B cell (primary cell): ENCODE measurements around the gene SLC2A14. TPM values are rescaled to one million over a fixed set of nuclear protein-coding genes. Genes with fewer than 3 reads are reported as not detected.

Experiments used
- ATAC-seq: fragments of 200-7000 bp; cut with Tn5 transposase; one replicate; pipeline ENCODE4 v1.10.0; 2021; ENCODE audit warnings: low read depth, mild to moderate bottlenecking, moderate number of reproducible peaks, moderate library complexity
- CTCF ChIA-PET: fragments of 350-600 bp; sonication (Branson Sonifier 250); formaldehyde crosslinking; loops from one replicate; lab custom pipeline; 2021; ENCODE audit warnings: antibody characterized with exemption, inconsistent platforms; lab: Charles Lee
- POLR2A ChIA-PET: fragments of 350-600 bp; sonication (Branson Sonifier 250); formaldehyde crosslinking; loops from one replicate; lab custom pipeline; 2021; ENCODE audit warnings: antibody characterized with exemption; lab: Charles Lee
- DNase-seq: peaks from one replicate; pipeline ENCODE4 v3.0.0; 2013
- H2AFZ ChIP-seq: 2 replicates; pipeline ENCODE4 v1.6.1; 2012; ENCODE audit warnings: mild to moderate bottlenecking, low read depth, low read length; ENCODE audit not compliant: insufficient read depth, poor library complexity, severe bottlenecking
- H3K27ac ChIP-seq, 2 donors: 1 replicate in 1 of 2; 2 replicates in 1 of 2; pipeline ENCODE4 v1.5.1; 2012 to 2013; ENCODE audit warnings: low read length in 2 of 2, mild to moderate bottlenecking in 2 of 2, moderate library complexity in 1 of 2
- H3K27me3 ChIP-seq, 4 experiments: fragments of 200-600 bp in 1 of 4; sonication (generic) in 1 of 4; replicated peaks in 1 of 4; 1 replicate in 2 of 4; 2 replicates in 2 of 4; pipeline versions ENCODE4 v1.6.1 to v1.7.0; 2013 to 2016; ENCODE audit warnings: low read length in 3 of 4, mild to moderate bottlenecking in 2 of 4, mixed read lengths in 1 of 4, moderate library complexity in 1 of 4; ENCODE audit not compliant: insufficient read depth in 4 of 4, control insufficient read depth in 3 of 4; ENCODE audit errors: control extremely low read depth in 1 of 4
- H3K36me3 ChIP-seq, 2 experiments: replicated peaks in 1 of 2; 1 replicate in 1 of 2; 2 replicates in 1 of 2; pipeline versions ENCODE4 v1.6.1 to v1.7.1; 2013; ENCODE audit warnings: low read length in 1 of 2; ENCODE audit not compliant: insufficient read depth in 2 of 2, control insufficient read depth in 1 of 2; ENCODE audit errors: control extremely low read depth in 1 of 2, extremely low read depth in 1 of 2
- H3K4me1 ChIP-seq, 2 donors: fragments of 200-600 bp in 1 of 2; sonication (generic) in 1 of 2; 1 replicate in 1 of 2; 2 replicates in 1 of 2; pipeline versions ENCODE4 v1.5.1 to v1.6.1; 2013 to 2017; ENCODE audit warnings: low read length in 2 of 2; ENCODE audit not compliant: control insufficient read depth in 2 of 2, insufficient read depth in 2 of 2
- H3K4me2 ChIP-seq: replicated peaks from 2 replicates; pipeline ENCODE3; 2012; ENCODE audit warnings: mild to moderate bottlenecking, low read depth, low read length; ENCODE audit not compliant: poor library complexity, severe bottlenecking
- H3K4me3 ChIP-seq, 5 experiments: fragments of 200-600 bp in 1 of 5; sonication (generic) in 1 of 5; 1 replicate in 3 of 5; 2 replicates in 2 of 5; pipeline versions ENCODE4 v1.5.1 to v1.7.0; 2011 to 2016; ENCODE audit warnings: low read length in 4 of 5, mild to moderate bottlenecking in 4 of 5, low read depth in 2 of 5, control low read depth in 1 of 5, moderate library complexity in 1 of 5; ENCODE audit not compliant: insufficient read depth in 1 of 5; ENCODE audit errors: control extremely low read depth in 1 of 5, extremely low read depth in 1 of 5
- H3K79me2 ChIP-seq: fragments of 200-600 bp; sonication (generic); one replicate; pipeline ENCODE4 v1.6.0; 2016; ENCODE audit warnings: low read length; ENCODE audit not compliant: control insufficient read depth, insufficient read depth
- H3K9ac ChIP-seq: fragments of 200-600 bp; sonication (generic); 2 replicates; pipeline ENCODE4 v1.6.1; 2017; ENCODE audit warnings: mild to moderate bottlenecking, low read length, moderate library complexity
- H3K9me3 ChIP-seq, 3 donors: one replicate each; pipeline versions ENCODE4 v1.6.1 to v1.7.1; 2013; ENCODE audit warnings: low read length in 2 of 3; ENCODE audit not compliant: control insufficient read depth in 2 of 3, insufficient read depth in 1 of 3; ENCODE audit errors: control extremely low read depth in 1 of 3
- H4K20me1 ChIP-seq: 2 replicates; pipeline ENCODE4 v1.6.0; 2012; ENCODE audit warnings: mild to moderate bottlenecking, low read length; ENCODE audit not compliant: insufficient read depth, control insufficient read depth, poor library complexity, severe bottlenecking
- H3K27ac Mint-ChIP-seq: one replicate; pipeline ENCODE4 v1.8.0; 2021; ENCODE audit warnings: mixed read lengths
- H3K27me3 Mint-ChIP-seq: one replicate; pipeline ENCODE4 v1.8.0; 2021; ENCODE audit warnings: mixed read lengths
- H3K4me1 Mint-ChIP-seq: one replicate; pipeline ENCODE4 v1.8.0; 2021; ENCODE audit warnings: mixed read lengths
- H3K4me3 Mint-ChIP-seq: one replicate; pipeline ENCODE4 v1.8.0; 2021; ENCODE audit warnings: mixed read lengths
- H3K9me3 Mint-ChIP-seq: one replicate; pipeline ENCODE4 v1.8.0; 2022; ENCODE audit warnings: mixed read lengths; ENCODE audit not compliant: insufficient read depth
- EZH2 ChIP-seq: IDR thresholded peaks from 2 replicates; pipeline ENCODE4 v1.6.1; 2012; ENCODE audit warnings: borderline replicate concordance, low read depth, mild to moderate bottlenecking, moderate library complexity, low read length; ENCODE audit not compliant: insufficient read depth, poor library complexity, severe bottlenecking
- WGBS: methylation state at CpG from one replicate; pipeline ENCODE4 v1.1.5; 2013; ENCODE audit warnings: missing lambda C conversion rate; ENCODE audit not compliant: insufficient coverage; 5-methylcytosine and 5-hydroxymethylcytosine counted together
- intact Hi-C: fragments of 100-400 bp; cut with micrococcal nuclease; formaldehyde crosslinking; loops from one replicate; pipeline ENCODE4 v1.10.0; 2022
- polyA plus RNA-seq: library from polyadenylated mRNA; depleted of rRNA; stranded (reverse); fragments of >200 nt; gene quantifications from 2 replicates; pipeline ENCODE4 v1.2.3, GENCODE V29; 2012
- total RNA-seq, 2 donors: library from RNA; stranded (reverse); fragments of 120-200 nt in 1 of 2; gene quantifications; 1 replicate in 1 of 2; 2 replicates in 1 of 2; pipeline versions ENCODE4 v1.2.3 to v1.2.4, GENCODE V29; 2013 to 2022
- TF ChIP-seq, protein P1 (sequence below): fragments of 200-600 bp; IDR thresholded peaks from one replicate; pipeline ENCODE4 v1.8.0; 2022; ENCODE audit warnings: antibody characterized with exemption, mild to moderate bottlenecking

The SLC2A14 gene
- total and polyA plus RNA-seq, 2 donors (not counting 1 experiment from before 2014, with no cell fraction given) = 2.5 to 4.7 TPM

DNA sequence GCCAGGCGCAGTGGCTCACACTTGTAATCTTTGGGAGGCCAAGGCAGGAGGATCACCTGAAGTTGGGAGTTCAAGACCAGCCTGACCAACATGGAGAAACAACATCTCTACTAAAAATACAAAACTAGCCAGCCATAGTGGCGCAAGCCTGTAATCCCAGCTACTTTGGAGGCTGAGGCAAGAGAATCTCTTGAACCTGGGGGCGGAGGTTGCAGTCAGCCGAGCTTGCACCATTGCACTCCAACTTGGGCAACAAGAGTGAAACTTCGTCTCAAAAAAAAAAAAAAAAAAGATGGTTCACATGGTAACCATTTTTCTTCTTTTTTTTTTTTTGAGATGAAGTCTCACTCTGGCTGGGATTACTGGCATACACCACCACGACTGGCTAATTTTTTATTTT is 35.3 kb downstream of the SLC2A14 start:
- Mint-ChIP-seq H3K4me3 (no peak overlapping the region), H3K27me3 (peaks cover 10% of the 10 kb centered on the region), H3K27ac (no peak overlapping the region), H3K9me3 (no peaks in the 10 kb centered on the region), H3K4me1 (peaks cover 1% of the 10 kb centered on the region)
- no peak overlapping the region for H3K4me3 ChIP-seq
- H3K36me3 ChIP-seq = no peaks in the 10 kb centered on the region
- DNase-seq (no peak), ATAC-seq (no peak)
- TF ChIP-seq, protein P1, sequence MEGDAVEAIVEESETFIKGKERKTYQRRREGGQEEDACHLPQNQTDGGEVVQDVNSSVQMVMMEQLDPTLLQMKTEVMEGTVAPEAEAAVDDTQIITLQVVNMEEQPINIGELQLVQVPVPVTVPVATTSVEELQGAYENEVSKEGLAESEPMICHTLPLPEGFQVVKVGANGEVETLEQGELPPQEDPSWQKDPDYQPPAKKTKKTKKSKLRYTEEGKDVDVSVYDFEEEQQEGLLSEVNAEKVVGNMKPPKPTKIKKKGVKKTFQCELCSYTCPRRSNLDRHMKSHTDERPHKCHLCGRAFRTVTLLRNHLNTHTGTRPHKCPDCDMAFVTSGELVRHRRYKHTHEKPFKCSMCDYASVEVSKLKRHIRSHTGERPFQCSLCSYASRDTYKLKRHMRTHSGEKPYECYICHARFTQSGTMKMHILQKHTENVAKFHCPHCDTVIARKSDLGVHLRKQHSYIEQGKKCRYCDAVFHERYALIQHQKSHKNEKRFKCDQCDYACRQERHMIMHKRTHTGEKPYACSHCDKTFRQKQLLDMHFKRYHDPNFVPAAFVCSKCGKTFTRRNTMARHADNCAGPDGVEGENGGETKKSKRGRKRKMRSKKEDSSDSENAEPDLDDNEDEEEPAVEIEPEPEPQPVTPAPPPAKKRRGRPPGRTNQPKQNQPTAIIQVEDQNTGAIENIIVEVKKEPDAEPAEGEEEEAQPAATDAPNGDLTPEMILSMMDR = no peak
- TF ChIP-seq EZH2 = no peak
- H3K4me2 ChIP-seq = no peak overlapping the region
- no peaks in the 10 kb centered on the region for H3K4me1 ChIP-seq
- H3K27ac ChIP-seq = no peak overlapping the region
- H3K9me3 ChIP-seq = peaks cover 0 to 2% (median 0%) of the 10 kb centered on the region in 3 donors
- WGBS = no CpG with 5 or more reads among the region's 6 CpGs
- no peaks in the 10 kb centered on the region for H3K79me2 ChIP-seq
- H3K27me3 ChIP-seq = no peaks in the 10 kb centered on the region
- no peaks in the 10 kb centered on the region for H4K20me1 ChIP-seq
- H3K9ac ChIP-seq = no peak overlapping the region
- H2AFZ ChIP-seq = no peak overlapping the region
- ChIA-PET POLR2A (no interaction called here), CTCF (no interaction called here)
- intact Hi-C loops = no loop called here

DNA sequence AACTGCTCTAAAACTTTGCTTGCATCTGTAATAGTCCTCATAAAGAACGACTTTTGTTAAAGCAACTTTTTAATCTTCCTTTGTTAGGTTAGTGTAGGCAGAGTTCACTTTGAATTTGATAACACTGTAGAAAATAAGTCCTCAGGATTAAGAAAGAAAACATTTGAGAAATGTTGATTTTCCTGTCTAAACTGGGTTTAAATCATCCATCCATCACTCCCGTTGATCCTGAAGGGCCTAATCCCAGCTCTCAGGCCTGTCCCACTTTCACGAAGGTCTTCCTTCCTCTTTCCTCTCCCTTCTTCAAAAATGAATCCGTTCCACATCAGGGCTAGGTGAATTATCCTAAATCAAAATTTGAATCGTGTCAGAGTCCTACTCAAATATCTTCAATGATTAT is 36.9 kb downstream of the SLC2A14 start:
- TF ChIP-seq, protein P1 = no peak
- TF ChIP-seq EZH2 = no peak
- DNase-seq = no peak
- WGBS = 81% methylated on average over 4 of the region's 5 CpGs
- Histone ChIP-seq H3K9me3 (peaks cover 0 to 2% (median 0%) of the 10 kb centered on the region in 3 donors), H3K4me1 (no peaks in the 10 kb centered on the region), H3K27ac (no peak overlapping the region), H3K79me2 (no peaks in the 10 kb centered on the region), H3K27me3 (no peaks in the 10 kb centered on the region), H3K4me3 (no peak overlapping the region), H3K9ac (no peak overlapping the region), H4K20me1 (no peaks in the 10 kb centered on the region), H2AFZ (no peak overlapping the region), H3K36me3 (no peaks in the 10 kb centered on the region), H3K4me2 (no peak overlapping the region)
- Mint-ChIP-seq H3K9me3 (no peaks in the 10 kb centered on the region), H3K4me3 (no peak overlapping the region), H3K27me3 (peaks cover 4% of the 10 kb centered on the region), H3K4me1 (peaks cover 3% of the 10 kb centered on the region), H3K27ac (no peak overlapping the region)
- POLR2A ChIA-PET = no interaction called here
- CTCF ChIA-PET = no interaction called here
- no peak for ATAC-seq
- intact Hi-C loops = no loop called here
